C4-2B (cell line): ENCODE data around the gene SLC24A4.

Experiments used
- H3K27ac ChIP-seq: fragments of 450-650 bp; 2 replicates; pipeline ENCODE4 v1.5.1; 2017
- CTCF ChIP-seq: fragments of 450-650 bp; conservative IDR thresholded peaks from 2 replicates; pipeline ENCODE4 v1.5.1; 2017; ENCODE audit warnings: mild to moderate bottlenecking
- ZFX ChIP-seq: fragments of 450-650 bp; IDR thresholded peaks from 2 replicates; pipeline ENCODE4 v1.6.1; 2017

SLC24A4 gene

DNA sequence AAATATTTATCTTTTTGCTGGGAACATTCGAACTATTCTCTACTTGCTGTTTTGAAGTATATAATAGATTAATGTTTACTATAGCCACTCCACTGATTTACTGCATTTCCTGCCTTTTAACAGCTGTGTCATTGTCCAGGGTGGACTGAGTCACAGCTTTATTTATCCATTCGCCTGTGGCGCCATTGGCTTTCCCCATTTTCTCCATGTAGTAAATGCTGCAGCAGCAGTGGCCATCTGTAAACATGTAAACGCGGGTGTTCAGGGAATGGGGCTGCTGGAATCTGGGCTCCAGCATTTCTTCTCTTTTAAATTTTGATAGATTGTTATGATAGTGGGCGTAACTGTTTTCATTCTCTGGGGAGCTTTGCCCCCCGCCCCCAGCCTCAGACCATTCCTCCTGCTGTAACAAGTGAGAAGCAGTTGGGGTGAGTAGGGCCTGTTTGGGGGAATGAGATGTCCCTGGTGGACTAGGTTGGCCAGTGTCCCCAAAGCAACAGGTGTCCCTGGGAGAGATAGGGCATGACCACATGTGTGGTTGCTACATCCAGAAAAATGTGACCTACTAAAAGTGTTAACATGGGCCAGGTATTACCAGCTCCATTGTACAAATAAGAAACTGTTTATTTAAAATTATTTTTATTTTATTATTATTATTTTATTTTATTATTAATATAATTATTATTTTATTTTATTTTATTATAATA, 223.5 kb downstream of the SLC24A4 start:
- H3K27ac ChIP-seq = no peak overlapping the region

DNA sequence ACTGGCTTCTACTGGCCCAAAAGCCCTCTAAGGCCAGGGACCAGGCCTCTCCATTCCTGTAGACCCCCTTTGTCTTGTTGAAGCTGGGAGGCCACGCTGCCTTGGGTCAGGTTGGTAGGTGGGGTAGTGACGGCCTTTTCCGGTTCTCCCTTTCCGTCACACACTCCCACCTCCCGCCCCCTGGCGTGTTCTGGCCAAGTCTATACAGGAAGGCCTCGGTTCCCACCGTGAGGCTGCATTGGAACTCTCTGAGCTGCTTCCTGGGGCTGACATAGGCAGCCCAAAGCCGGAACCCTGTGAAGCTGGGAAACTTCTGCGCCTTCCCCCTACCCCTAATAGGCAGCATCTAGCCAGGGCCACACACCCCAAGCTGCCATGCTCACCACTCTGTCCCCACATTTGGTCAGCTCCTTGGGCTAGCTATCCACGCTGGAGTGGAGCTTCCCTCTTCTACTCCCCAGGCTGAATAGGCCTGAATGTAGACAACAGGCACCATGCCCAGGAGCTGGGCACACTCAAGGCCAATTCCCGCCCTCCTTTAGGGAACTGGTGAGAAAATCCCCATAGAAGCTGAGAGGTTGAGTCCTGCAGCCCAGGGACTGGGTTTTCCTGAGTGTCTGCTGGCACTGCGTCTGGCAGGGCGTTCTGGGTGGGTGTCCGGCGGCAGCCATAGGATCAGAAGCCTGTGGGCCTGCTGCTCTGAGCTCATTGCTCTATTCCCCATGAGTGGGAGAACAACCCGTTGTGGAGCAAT, 226.3 kb downstream of the SLC24A4 start:
- H3K27ac ChIP-seq = no peak overlapping the region
- no peak for TF ChIP-seq CTCF
- TF ChIP-seq ZFX = no peak

More for the DNA sequence above, 223.5 kb downstream of the SLC24A4 start:
- TF ChIP-seq CTCF = no peak
- no peak for TF ChIP-seq ZFX

GRCh38 chr14:92549859-92550230, 226.9 kb downstream of the SLC24A4 start:
- TF ChIP-seq ZFX = no peak
- no peak for TF ChIP-seq CTCF
- no peak overlapping the region for H3K27ac ChIP-seq
